PC-3 (cell line): Measurements from ENCODE around the gene KLHL25. TPM values are rescaled to one million over a fixed set of nuclear protein-coding genes. Genes with fewer than 3 reads are reported as not detected.

Experiments used
- ATAC-seq: fragments of 200-7000 bp; cut with Tn5 transposase; 2 replicates; pipeline ENCODE4 v1.9.1; 2020; ENCODE audit warnings: mild to moderate bottlenecking, moderate library complexity
- BruUV-seq: library from RNA; stranded (reverse); fragments of 400-500 nt; replicated peaks from 2 replicates; lab custom pipeline; 2021; lab: Mats Ljungman, UMichigan
- CTCF ChIA-PET: fragments of 300-600 bp; sonication (Branson Sonifier 250); formaldehyde crosslinking; loops from one replicate; lab custom pipeline; 2022; ENCODE audit warnings: antibody characterized with exemption; lab: Charles Lee
- POLR2A ChIA-PET: fragments of 300-600 bp; sonication (Branson Sonifier 250); formaldehyde crosslinking; loops from one replicate; lab custom pipeline; 2022; ENCODE audit warnings: antibody characterized with exemption; ENCODE audit not compliant: unreplicated experiment; lab: Charles Lee
- DNase-seq: peaks from one replicate; pipeline ENCODE4 v3.0.0-alpha.2; 2015
- H2AFZ ChIP-seq: fragments of 300-600 bp; sonication (generic); 2 replicates; pipeline ENCODE4 v1.6.0; 2016; ENCODE audit warnings: antibody characterized with exemption, low read length
- H3F3A ChIP-seq: fragments of 300-600 bp; sonication (generic); one replicate; pipeline ENCODE4 v1.6.0; 2017; ENCODE audit warnings: antibody characterized with exemption, low read length, control low read depth, mild to moderate bottlenecking; ENCODE audit not compliant: unreplicated experiment
- H3K27ac ChIP-seq: fragments of 300-600 bp; sonication (generic); 2 replicates; pipeline ENCODE4 v1.5.1; 2016; ENCODE audit warnings: mild to moderate bottlenecking, low read length
- H3K27me3 ChIP-seq: fragments of 300-600 bp; sonication (generic); 2 replicates; pipeline ENCODE4 v1.6.1; 2016; ENCODE audit warnings: low read length, mixed read lengths
- H3K36me3 ChIP-seq: fragments of 300-600 bp; sonication (generic); 2 replicates; pipeline ENCODE4 v1.6.1; 2016; ENCODE audit warnings: low read depth, mixed run types, low read length, mixed read lengths
- H3K4me1 ChIP-seq: fragments of 300-600 bp; sonication (generic); 2 replicates; pipeline ENCODE4 v1.5.1; 2016; ENCODE audit warnings: low read length; ENCODE audit not compliant: insufficient read depth
- H3K4me2 ChIP-seq: fragments of 300-600 bp; sonication (generic); 2 replicates; pipeline ENCODE4 v1.6.0; 2016; ENCODE audit warnings: low read length
- H3K4me3 ChIP-seq: fragments of 300-600 bp; sonication (generic); 2 replicates; pipeline ENCODE4 v1.5.1; 2016; ENCODE audit warnings: mild to moderate bottlenecking, low read length, mixed read lengths
- H3K79me2 ChIP-seq: fragments of 300-600 bp; sonication (generic); 2 replicates; pipeline ENCODE4 v1.6.1; 2017; ENCODE audit warnings: low read length, mixed read lengths
- H3K9ac ChIP-seq: fragments of 300-600 bp; sonication (generic); 2 replicates; pipeline ENCODE4 v1.6.0; 2016; ENCODE audit warnings: mild to moderate bottlenecking, low read length
- H3K9me2 ChIP-seq: fragments of 300-600 bp; sonication (generic); replicated peaks from 2 replicates; pipeline ENCODE4 v1.6.1; 2016; ENCODE audit warnings: mixed run types, low read length, mixed read lengths
- H3K9me3 ChIP-seq: fragments of 300-600 bp; sonication (generic); 2 replicates; pipeline ENCODE4 v1.6.1; 2016; ENCODE audit warnings: low read length, mixed read lengths
- H4K20me1 ChIP-seq: fragments of 300-600 bp; sonication (generic); 2 replicates; pipeline ENCODE4 v1.6.1; 2016; ENCODE audit warnings: low read length, mixed read lengths
- CTCF ChIP-seq: fragments of 300-600 bp; sonication (generic); conservative IDR thresholded peaks from 2 replicates; pipeline ENCODE4 v1.5.1; 2017; ENCODE audit warnings: antibody characterized with exemption, low read depth, mild to moderate bottlenecking, low read length
- EZH2 ChIP-seq: fragments of 300-600 bp; sonication (generic); IDR thresholded peaks from one replicate; pipeline ENCODE4 v1.6.1; 2017; ENCODE audit warnings: antibody characterized with exemption, mild to moderate bottlenecking, low read length; ENCODE audit not compliant: unreplicated experiment
- EZH2phosphoT487 ChIP-seq: fragments of 300-600 bp; sonication (generic); IDR thresholded peaks from 2 replicates; pipeline ENCODE4 v1.6.1; 2018; ENCODE audit warnings: mild to moderate bottlenecking, antibody characterized with exemption, low read length, borderline replicate concordance
- intact Hi-C: fragments of 100-400 bp; cut with micrococcal nuclease; formaldehyde crosslinking; loops from 2 replicates; pipeline ENCODE4 v1.9.0; 2023
- total RNA-seq: library from RNA; depleted of rRNA; stranded (reverse); fragments of >200 nt; gene quantifications from 2 replicates; pipeline ENCODE4 v1.2.3, GENCODE V29; 2014

Gene KLHL25
- total RNA-seq, 1 experiment from 2014 or later, result 7.2 TPM

GRCh38 chr15:85825719-85826118 lies 31.0 kb upstream of the KLHL25 start:
- no peak for ATAC-seq
- no peak for TF ChIP-seq EZH2phosphoT487
- TF ChIP-seq EZH2, result no peak
- no peak for TF ChIP-seq CTCF
- CTCF ChIA-PET, result no interaction called here

DNA sequence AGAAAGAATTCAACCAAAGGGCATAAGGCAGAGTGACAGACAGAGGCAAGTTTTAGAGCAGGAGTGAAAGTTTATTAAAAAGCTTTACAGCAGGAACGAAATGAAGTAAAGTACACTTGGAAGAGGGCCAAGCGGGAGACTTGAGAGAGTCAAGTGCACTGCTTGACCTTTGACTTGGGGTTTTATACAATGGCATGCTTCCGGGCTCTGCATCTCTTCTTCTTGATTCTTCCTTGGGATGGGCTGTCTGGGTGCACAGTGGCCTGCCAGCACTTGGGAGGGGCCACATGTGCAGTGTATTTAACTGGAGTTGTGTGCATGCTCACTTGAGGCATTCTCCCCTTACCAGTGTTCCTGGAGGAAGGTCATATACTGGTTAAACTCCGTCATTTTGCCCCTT lies 30.4 kb upstream of the KLHL25 start:
- no peak overlapping the region for H2AFZ ChIP-seq
- no peak for ATAC-seq
- H3K9me3 ChIP-seq, result no peaks in the 10 kb centered on the region
- H3K36me3 ChIP-seq, result no peaks in the 10 kb centered on the region
- H3K4me1 ChIP-seq, result no peaks in the 10 kb centered on the region
- no TSS peak for BruUV-seq
- POLR2A ChIA-PET, result interaction anchor here (0.6 kb wide), 1 partner anchor 66 kb away, joined by 3 read pairs; no protein-coding TSS in a partner anchor
- H3K4me3 ChIP-seq, result no peak overlapping the region
- H3K4me2 ChIP-seq, result no peak overlapping the region
- H3K27ac ChIP-seq, result no peak overlapping the region
- DNase-seq, result no peak
- intact Hi-C loops, result no loop called here
- H3F3A ChIP-seq, result no peaks in the 10 kb centered on the region
- H4K20me1 ChIP-seq, result no peaks in the 10 kb centered on the region
- H3K79me2 ChIP-seq, result no peaks in the 10 kb centered on the region
- TF ChIP-seq CTCF (no peak), EZH2 (no peak), EZH2phosphoT487 (no peak)
- no peaks in the 10 kb centered on the region for H3K27me3 ChIP-seq
- no peaks in the 10 kb centered on the region for H3K9me2 ChIP-seq
- H3K9ac ChIP-seq, result no peak overlapping the region
- CTCF ChIA-PET, result no interaction called here

More at GRCh38 chr15:85825719-85826118, 31.0 kb upstream of the KLHL25 start:
- H4K20me1 ChIP-seq, result no peaks in the 10 kb centered on the region
- H3K27ac ChIP-seq, result no peak overlapping the region
- no peak overlapping the region for H3K4me3 ChIP-seq
- no peak overlapping the region for H3K9ac ChIP-seq
- no peaks in the 10 kb centered on the region for H3K27me3 ChIP-seq
- no peak overlapping the region for H2AFZ ChIP-seq
- H3F3A ChIP-seq, result no peaks in the 10 kb centered on the region
- H3K79me2 ChIP-seq, result no peaks in the 10 kb centered on the region
- DNase-seq, result peak; percentile 24
- H3K9me2 ChIP-seq, result no peaks in the 10 kb centered on the region
- POLR2A ChIA-PET, result no interaction called here
- BruUV-seq, result no TSS peak
- no peaks in the 10 kb centered on the region for H3K9me3 ChIP-seq
- H3K36me3 ChIP-seq, result no peaks in the 10 kb centered on the region
- intact Hi-C loops, result no loop called here
- no peak overlapping the region for H3K4me2 ChIP-seq
- no peaks in the 10 kb centered on the region for H3K4me1 ChIP-seq

GRCh38 chr15:85821545-85821944 lies 26.8 kb upstream of the KLHL25 start:
- Histone ChIP-seq H3K27me3 (no peaks in the 10 kb centered on the region), H3K9me3 (no peaks in the 10 kb centered on the region), H3K4me3 (no peak overlapping the region), H3K79me2 (no peaks in the 10 kb centered on the region), H3K36me3 (no peaks in the 10 kb centered on the region), H2AFZ (no peak overlapping the region), H4K20me1 (no peaks in the 10 kb centered on the region), H3K4me2 (no peak overlapping the region), H3F3A (no peaks in the 10 kb centered on the region), H3K4me1 (no peaks in the 10 kb centered on the region), H3K27ac (no peak overlapping the region), H3K9me2 (no peaks in the 10 kb centered on the region), H3K9ac (no peak overlapping the region)
- ATAC-seq, result no peak
- CTCF ChIA-PET, result no interaction called here
- DNase-seq, result no peak
- POLR2A ChIA-PET, result no interaction called here
- no TSS peak for BruUV-seq
- intact Hi-C loops, result no loop called here
- TF ChIP-seq CTCF (no peak), EZH2phosphoT487 (no peak), EZH2 (no peak)
